ENCODE results near the gene KCNK3. TPM values are rescaled to one million over a fixed set of nuclear protein-coding genes. Genes with fewer than 3 reads are reported as not detected.

The KCNK3 gene
- total RNA-seq, 3 donors from 2014 or later (not counting 1 experiment from before 2014, with no cell fraction given), result not detected

DNA sequence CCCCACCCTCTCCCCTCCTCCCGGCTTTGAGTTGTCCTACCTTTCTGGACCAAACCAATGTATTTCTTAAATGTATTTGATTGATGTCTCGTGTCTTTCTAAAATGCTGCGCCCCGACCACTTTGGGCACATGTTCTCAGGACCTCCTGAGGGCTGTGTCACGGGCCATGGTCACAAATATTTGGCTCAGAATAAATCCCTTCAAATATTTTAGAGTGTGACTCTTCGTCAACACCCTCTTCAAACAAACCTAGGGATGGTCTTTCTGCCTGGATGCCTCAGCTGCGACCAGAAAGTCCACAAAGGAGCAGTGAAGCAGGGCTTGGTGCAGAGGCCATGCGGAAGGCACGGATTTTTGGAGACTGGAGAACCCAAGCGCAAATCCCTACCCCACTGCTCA is 70.5 kb downstream of the KCNK3 start:
- Histone ChIP-seq H3K27ac (ENCODE audit: low read length) (no peak overlapping the region), H3K27me3 (ENCODE audit: control insufficient read depth, insufficient read depth, low read length) (no peaks in the 10 kb centered on the region), H3K36me3 (ENCODE audit: control insufficient read depth, insufficient read depth, low read length) (no peaks in the 10 kb centered on the region), H3K9me3 (ENCODE audit: control insufficient read depth, insufficient read depth, low read length) (no peaks in the 10 kb centered on the region), H3K4me3 (ENCODE audit: low read length) (no peak overlapping the region), H3K4me1 (ENCODE audit: control insufficient read depth, insufficient read depth, low read length) (peaks cover 45% of the 10 kb centered on the region)
- ATAC-seq, result no peak
- 96% methylated on average over 10 of the region's 10 CpGs for WGBS (ENCODE audit: insufficient coverage)
- Mint-ChIP-seq H3K4me3 (peak overlapping the region; percentile 97), H3K27me3 (ENCODE audit: low read depth in 2 of 2) (no peaks in the 10 kb centered on the region), H3K36me3 (no peaks in the 10 kb centered on the region), H3K9me3 (no peaks in the 10 kb centered on the region), H3K27ac (peak overlapping the region in 1 of 2 donors; percentile 89), H3K4me1 (peaks cover 19 to 32% of the 10 kb centered on the region in 2 donors)
- no peak for DNase-seq
- intact Hi-C loops (cut with micrococcal nuclease), result no loop called here
- TF ChIP-seq CTCF (IDR thresholded peaks at IDR 0.05), result no peak

- WGBS (ENCODE audit: insufficient coverage), result 3% methylated on average over 68 of the region's 68 CpGs
- peak within 1 kb of the TSS; percentile 97 for H3K4me3 Mint-ChIP-seq
- H3K27me3 ChIP-seq (ENCODE audit: control insufficient read depth, insufficient read depth, low read length), result no peaks in the 10 kb centered on the region
- no peaks in the 10 kb centered on the region for H3K36me3 ChIP-seq (ENCODE audit: control insufficient read depth, insufficient read depth, low read length)
- H3K9me3 Mint-ChIP-seq, result no peaks in the 10 kb centered on the region
- no peaks in the 10 kb centered on the region for H3K27me3 Mint-ChIP-seq (ENCODE audit: low read depth in 2 of 2)
- no peak for TF ChIP-seq CTCF (IDR thresholded peaks at IDR 0.05)
- intact Hi-C loops (cut with micrococcal nuclease), result loop anchor here (1.0 kb wide), 1 partner anchor 21 kb away; no protein-coding TSS in a partner anchor
- H3K9me3 ChIP-seq (ENCODE audit: control insufficient read depth, insufficient read depth, low read length), result no peaks in the 10 kb centered on the region
- peak within 1 kb of the TSS; percentile 89 to 93 for H3K27ac Mint-ChIP-seq
- ATAC-seq, result peak; percentile 93 to 94 (median 93)
- peak; percentile 85 to 93 for DNase-seq
- peak within 1 kb of the TSS; percentile 78 for H3K27ac ChIP-seq (ENCODE audit: low read length)
- H3K4me1 ChIP-seq (ENCODE audit: control insufficient read depth, insufficient read depth, low read length), result peaks cover 53% of the 10 kb centered on the region
- H3K4me1 Mint-ChIP-seq, result peaks cover 27 to 38% of the 10 kb centered on the region in 2 donors
- no peaks in the 10 kb centered on the region for H3K36me3 Mint-ChIP-seq
- peak within 1 kb of the TSS; percentile 68 for H3K4me3 ChIP-seq (ENCODE audit: low read length)
These were observed 71.8 kb downstream of the KCNK3 start, which contains the start of gene SLC35F6 for GRCh38 chr2:26764078-26764887. TSS of gene SLC35F6 (plus strand) at chr2:26764284. CDS start at chr2:26764350, 66 bp downstream.

GRCh38 chr2:26764906-26765305 is 72.4 kb downstream of the KCNK3 start:
- H3K27ac ChIP-seq (ENCODE audit: low read length), result peak overlapping the region; percentile 78
- peak overlapping the region; percentile 89 to 93 for H3K27ac Mint-ChIP-seq
- WGBS (ENCODE audit: insufficient coverage), result 57% methylated on average over 3 of the region's 3 CpGs
- TF ChIP-seq CTCF (IDR thresholded peaks at IDR 0.05), result no peak
- no peaks in the 10 kb centered on the region for H3K9me3 ChIP-seq (ENCODE audit: control insufficient read depth, insufficient read depth, low read length)
- intact Hi-C loops (cut with micrococcal nuclease), result loop anchor here (1.0 kb wide), 1 partner anchor 20 kb away; no protein-coding TSS in a partner anchor
- H3K36me3 Mint-ChIP-seq, result no peaks in the 10 kb centered on the region
- peaks cover 32 to 45% of the 10 kb centered on the region in 2 donors for H3K4me1 Mint-ChIP-seq
- peaks cover 59% of the 10 kb centered on the region for H3K4me1 ChIP-seq (ENCODE audit: control insufficient read depth, insufficient read depth, low read length)
- peak in 1 of 2 donors; percentile 39 for DNase-seq
- no peaks in the 10 kb centered on the region for H3K36me3 ChIP-seq (ENCODE audit: control insufficient read depth, insufficient read depth, low read length)
- no peak for ATAC-seq
- H3K9me3 Mint-ChIP-seq, result no peaks in the 10 kb centered on the region
- peak overlapping the region; percentile 97 for H3K4me3 Mint-ChIP-seq
- H3K27me3 Mint-ChIP-seq (ENCODE audit: low read depth in 2 of 2), result no peaks in the 10 kb centered on the region
- H3K27me3 ChIP-seq (ENCODE audit: control insufficient read depth, insufficient read depth, low read length), result no peaks in the 10 kb centered on the region
- H3K4me3 ChIP-seq (ENCODE audit: low read length), result peak overlapping the region; percentile 68
